HCT116 (cell line): ENCODE results near the gene MFSD1. TPM values are rescaled to one million over a fixed set of nuclear protein-coding genes. Genes with fewer than 3 reads are reported as not detected.

Source experiments
- ATAC-seq: fragments of 200-7000 bp; cut with Tn5 transposase; 2 replicates; pipeline ENCODE4 v1.9.1; 2020; ENCODE audit warnings: mild to moderate bottlenecking, moderate library complexity
- BruUV-seq: library from RNA; stranded (reverse); fragments of 400-500 nt; replicated peaks from 2 replicates; lab custom pipeline; 2021; lab: Mats Ljungman, UMichigan
- CTCF ChIA-PET: fragments of 300-600 bp; sonication (Branson Sonifier 250); formaldehyde crosslinking; loops from one replicate; lab custom pipeline; 2021; ENCODE audit warnings: antibody characterized with exemption; lab: Charles Lee
- POLR2A ChIA-PET: fragments of 300-600, 350-600 bp; sonication (Branson Sonifier 250); formaldehyde crosslinking; loops from one replicate; lab custom pipeline; 2021; ENCODE audit warnings: antibody characterized with exemption; lab: Charles Lee
- RAD21 ChIA-PET, 2 experiments: fragments of 300-600 bp; sonication (Branson Sonifier 250); formaldehyde crosslinking; loops; one replicate each; lab custom pipeline; 2023; ENCODE audit warnings: low total read pairs in 2 of 2; ENCODE audit not compliant: uncharacterized antibody in 2 of 2, unreplicated experiment in 2 of 2, low non-redundant PET in 1 of 2; lab: Charles Lee
- DNase-seq: peaks from one replicate; pipeline ENCODE4 v3.0.0-alpha.2; 2010; ENCODE audit warnings: low read depth, low spot score
- H2AFZ ChIP-seq: fragments of 200-600 bp; shearing (Covaris generic), sonication (generic); 2 replicates; pipeline ENCODE4 v1.6.1; 2017; ENCODE audit warnings: low read depth, mixed run types, mixed read lengths, antibody characterized with exemption, low read length; ENCODE audit not compliant: poor library complexity, severe bottlenecking
- H3K27ac ChIP-seq: 2 replicates; pipeline ENCODE4 v1.5.1; 2012; ENCODE audit warnings: low read depth, low read length
- H3K27me3 ChIP-seq: fragments of 200-600 bp; sonication (generic); 2 replicates; pipeline ENCODE4 v1.6.1; 2016; ENCODE audit warnings: mixed run types, low read length, mixed read lengths; ENCODE audit not compliant: insufficient read depth
- H3K36me3 ChIP-seq, 2 experiments: fragments of 200-500 bp in 1 of 2; fragments of 200-600 bp in 1 of 2; sonication (Bioruptor generic) in 1 of 2; sonication (generic) in 1 of 2; 2 replicates each; pipeline versions ENCODE4 v1.5.1 to v1.6.1; 2014 to 2016; ENCODE audit warnings: low read length in 2 of 2, inconsistent platforms in 1 of 2, mixed read lengths in 1 of 2, mixed run types in 1 of 2; ENCODE audit not compliant: insufficient read depth in 2 of 2, control insufficient read depth in 1 of 2
- H3K4me1 ChIP-seq, 2 experiments: fragments of 200-600 bp in 1 of 2; sonication (generic) in 1 of 2; 2 replicates each; pipeline versions ENCODE4 v1.5.1 to v1.6.1; 2012 to 2017; ENCODE audit warnings: low read length in 2 of 2, inconsistent platforms in 1 of 2, mild to moderate bottlenecking in 1 of 2, mixed read lengths in 1 of 2, mixed run types in 1 of 2, moderate library complexity in 1 of 2; ENCODE audit not compliant: insufficient read depth in 2 of 2, control insufficient read depth in 1 of 2
- H3K4me2 ChIP-seq: fragments of 200-600 bp; sonication (generic); 2 replicates; pipeline ENCODE4 v1.6.1; 2017; ENCODE audit warnings: mixed run types, low read length, mixed read lengths
- H3K4me3 ChIP-seq, 2 experiments: fragments of 200-600 bp in 1 of 2; sonication (generic) in 1 of 2; replicated peaks in 1 of 2; 2 replicates each; pipeline ENCODE4 v1.5.1; 2011 to 2016; ENCODE audit warnings: low read length in 2 of 2, control low read depth in 1 of 2, low read depth in 1 of 2, mild to moderate bottlenecking in 1 of 2, mixed read lengths in 1 of 2, mixed run types in 1 of 2
- H3K79me2 ChIP-seq: fragments of 200-600 bp; sonication (generic); 2 replicates; pipeline ENCODE4 v1.6.1; 2017; ENCODE audit warnings: mild to moderate bottlenecking, mixed run types, low read length, moderate library complexity, mixed read lengths; ENCODE audit not compliant: insufficient read depth
- H3K9ac ChIP-seq: fragments of 200-600 bp; sonication (generic); 2 replicates; pipeline ENCODE4 v1.6.1; 2016; ENCODE audit warnings: low read length, mixed read lengths
- H3K9me2 ChIP-seq: fragments of 200-600 bp; sonication (generic), shearing (Covaris generic); 2 replicates; pipeline ENCODE4 v1.6.1; 2017; ENCODE audit warnings: mixed run types, mild to moderate bottlenecking, moderate library complexity; ENCODE audit not compliant: insufficient read depth
- H3K9me3 ChIP-seq, 2 experiments: fragments of 200-500 bp in 1 of 2; fragments of 200-600 bp in 1 of 2; sonication (Bioruptor generic) in 1 of 2; sonication (generic) in 1 of 2; 2 replicates each; pipeline ENCODE4 v1.6.1; 2014 to 2017; ENCODE audit warnings: low read length in 2 of 2, mixed read lengths in 2 of 2, inconsistent platforms in 1 of 2, low read depth in 1 of 2, mild to moderate bottlenecking in 1 of 2, mixed run types in 1 of 2, moderate library complexity in 1 of 2; ENCODE audit not compliant: control insufficient read depth in 1 of 2, insufficient read depth in 1 of 2
- H4K20me1 ChIP-seq: fragments of 200-600 bp; sonication (generic), shearing (Covaris generic); 2 replicates; pipeline ENCODE4 v1.6.1; 2017; ENCODE audit warnings: mixed run types, mild to moderate bottlenecking, moderate library complexity; ENCODE audit not compliant: insufficient read depth
- CEBPB ChIP-seq: IDR thresholded peaks from 2 replicates; pipeline ENCODE4 v1.6.1; 2012; ENCODE audit warnings: low read depth
- CTCF ChIP-seq, 3 experiments: fragments of 200-600 bp in 1 of 3; sonication (generic) in 1 of 3; IDR thresholded peaks in 2 of 3; conservative IDR thresholded peaks in 1 of 3; 2 replicates each; pipeline ENCODE4 v1.5.1; 2012 to 2017; ENCODE audit warnings: low read depth in 2 of 3, low read length in 2 of 3, antibody characterized with exemption in 1 of 3, borderline replicate concordance in 1 of 3, control low read depth in 1 of 3, mild to moderate bottlenecking in 1 of 3, mixed read lengths in 1 of 3, mixed run types in 1 of 3, moderate library complexity in 1 of 3; ENCODE audit not compliant: insufficient read depth in 1 of 3
- ELF1 ChIP-seq: IDR thresholded peaks from 2 replicates; pipeline ENCODE4 v1.6.1; 2012; ENCODE audit warnings: low read depth, borderline replicate concordance
- POLR2A ChIP-seq: IDR thresholded peaks from 2 replicates; pipeline ENCODE4 v1.7.0; 2011; ENCODE audit warnings: borderline replicate concordance; ENCODE audit not compliant: insufficient read depth, insufficient read length; ENCODE audit errors: extremely low read depth
- RAD21 ChIP-seq: IDR thresholded peaks from 2 replicates; pipeline ENCODE4 v1.6.1; 2012; ENCODE audit warnings: low read depth, mild to moderate bottlenecking
- SIN3A ChIP-seq: IDR thresholded peaks from 2 replicates; pipeline ENCODE4 v1.6.1; 2012; ENCODE audit warnings: low read depth
- SP1 ChIP-seq: IDR thresholded peaks from 2 replicates; pipeline ENCODE4 v1.6.1; 2012; ENCODE audit warnings: low read depth
- YY1 ChIP-seq: IDR thresholded peaks from 2 replicates; pipeline ENCODE4 v1.6.1; 2011; ENCODE audit warnings: low read length, low read depth, moderate library complexity, mild to moderate bottlenecking; ENCODE audit not compliant: insufficient replicate concordance; ENCODE audit errors: extremely low read depth
- ZFX ChIP-seq: fragments of 450-650 bp; IDR thresholded peaks from 2 replicates; pipeline ENCODE4 v1.6.1; 2017
- intact Hi-C: fragments of 100-400 bp; cut with micrococcal nuclease; formaldehyde crosslinking; loops from 2 replicates; pipeline ENCODE4 v1.10.0; 2022
- total RNA-seq: library from RNA; stranded (reverse); gene quantifications from one replicate; pipeline ENCODE4 v1.2.1, GENCODE V29; 2021; ENCODE audit not compliant: unreplicated experiment
- TF ChIP-seq, protein P1 (sequence below): IDR thresholded peaks from 2 replicates; pipeline ENCODE4 v1.6.1; 2012; ENCODE audit warnings: low read depth

Gene MFSD1
- total RNA-seq, 1 experiment from 2014 or later = 12.8 TPM

DNA sequence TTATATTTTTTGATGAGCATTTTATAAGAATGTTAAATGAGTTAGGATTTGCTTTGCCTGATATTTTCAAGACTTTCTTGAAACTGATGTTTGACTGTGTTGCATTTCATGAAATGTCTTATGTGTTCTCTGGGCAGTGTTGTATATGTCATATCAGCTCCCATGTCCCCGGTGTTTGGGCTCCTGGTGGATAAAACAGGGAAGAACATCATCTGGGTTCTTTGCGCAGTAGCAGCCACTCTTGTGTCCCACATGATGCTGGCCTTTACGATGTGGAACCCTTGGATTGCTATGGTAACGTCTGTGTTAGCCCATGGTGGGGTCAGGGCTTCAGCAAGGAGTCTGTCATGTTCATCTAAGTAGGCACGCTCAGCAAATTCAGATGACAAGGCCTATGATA lies 20.0 kb downstream of the MFSD1 start:
- Histone ChIP-seq H3K27me3 (no peaks in the 10 kb centered on the region), H4K20me1 (no peaks in the 10 kb centered on the region), H3K4me3 (no peak overlapping the region), H3K27ac (no peak overlapping the region), H3K9me3 (no peaks in the 10 kb centered on the region), H2AFZ (no peak overlapping the region), H3K36me3 (peaks cover 0 to 2% of the 10 kb centered on the region in 2 experiments; a peak in 1 of 4 replicates), H3K79me2 (no peaks in the 10 kb centered on the region), H3K9me2 (no peaks in the 10 kb centered on the region), H3K4me1 (no peaks in the 10 kb centered on the region), H3K9ac (no peak overlapping the region), H3K4me2 (no peak overlapping the region)
- CTCF ChIA-PET = no interaction called here
- POLR2A ChIA-PET = no interaction called here
- BruUV-seq = no TSS peak
- intact Hi-C loops = no loop called here
- TF ChIP-seq POLR2A (no peak), SIN3A (no peak), YY1 (no peak), ZFX (no peak)
- ATAC-seq (no peak), DNase-seq (no peak)
- RAD21 ChIA-PET = no interaction called here

DNA sequence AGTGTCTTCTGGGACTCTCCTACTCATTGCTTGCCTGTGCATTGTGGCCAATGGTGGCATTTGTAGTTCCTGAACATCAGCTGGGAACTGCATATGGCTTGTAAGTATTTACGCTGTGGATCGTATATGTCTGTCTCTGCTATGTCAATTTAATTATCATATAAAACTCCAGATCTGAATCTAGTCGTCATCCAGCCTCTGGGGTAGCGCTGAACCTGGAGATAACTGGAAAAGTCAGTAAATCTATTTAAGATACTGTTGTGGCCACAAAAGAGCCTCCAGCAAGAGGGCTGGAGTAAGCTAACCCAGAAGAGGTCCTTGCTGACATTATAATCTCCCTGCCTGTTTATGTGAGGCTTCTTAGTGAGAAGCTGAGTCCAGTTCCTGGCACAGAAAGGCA lies 21.6 kb downstream of the MFSD1 start:
- TF ChIP-seq SP1 = no peak
- no peak for TF ChIP-seq CEBPB
- TF ChIP-seq, protein P1, sequence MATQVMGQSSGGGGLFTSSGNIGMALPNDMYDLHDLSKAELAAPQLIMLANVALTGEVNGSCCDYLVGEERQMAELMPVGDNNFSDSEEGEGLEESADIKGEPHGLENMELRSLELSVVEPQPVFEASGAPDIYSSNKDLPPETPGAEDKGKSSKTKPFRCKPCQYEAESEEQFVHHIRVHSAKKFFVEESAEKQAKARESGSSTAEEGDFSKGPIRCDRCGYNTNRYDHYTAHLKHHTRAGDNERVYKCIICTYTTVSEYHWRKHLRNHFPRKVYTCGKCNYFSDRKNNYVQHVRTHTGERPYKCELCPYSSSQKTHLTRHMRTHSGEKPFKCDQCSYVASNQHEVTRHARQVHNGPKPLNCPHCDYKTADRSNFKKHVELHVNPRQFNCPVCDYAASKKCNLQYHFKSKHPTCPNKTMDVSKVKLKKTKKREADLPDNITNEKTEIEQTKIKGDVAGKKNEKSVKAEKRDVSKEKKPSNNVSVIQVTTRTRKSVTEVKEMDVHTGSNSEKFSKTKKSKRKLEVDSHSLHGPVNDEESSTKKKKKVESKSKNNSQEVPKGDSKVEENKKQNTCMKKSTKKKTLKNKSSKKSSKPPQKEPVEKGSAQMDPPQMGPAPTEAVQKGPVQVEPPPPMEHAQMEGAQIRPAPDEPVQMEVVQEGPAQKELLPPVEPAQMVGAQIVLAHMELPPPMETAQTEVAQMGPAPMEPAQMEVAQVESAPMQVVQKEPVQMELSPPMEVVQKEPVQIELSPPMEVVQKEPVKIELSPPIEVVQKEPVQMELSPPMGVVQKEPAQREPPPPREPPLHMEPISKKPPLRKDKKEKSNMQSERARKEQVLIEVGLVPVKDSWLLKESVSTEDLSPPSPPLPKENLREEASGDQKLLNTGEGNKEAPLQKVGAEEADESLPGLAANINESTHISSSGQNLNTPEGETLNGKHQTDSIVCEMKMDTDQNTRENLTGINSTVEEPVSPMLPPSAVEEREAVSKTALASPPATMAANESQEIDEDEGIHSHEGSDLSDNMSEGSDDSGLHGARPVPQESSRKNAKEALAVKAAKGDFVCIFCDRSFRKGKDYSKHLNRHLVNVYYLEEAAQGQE = no peak
- no peak for TF ChIP-seq CTCF (IDR thresholded peaks at IDR 0.05 in 2 of 3, conservative IDR thresholded peaks at IDR 0.05 in 1 of 3; ENCODE audit: borderline replicate concordance in 1 of 3, insufficient read depth in 1 of 3, low read depth in 2 of 3, low read length in 2 of 3)
- no peak for TF ChIP-seq ELF1
- no peak for TF ChIP-seq RAD21
- Histone ChIP-seq H3K9me3 (no peaks in the 10 kb centered on the region), H3K79me2 (no peaks in the 10 kb centered on the region), H3K9ac (no peak overlapping the region), H3K4me3 (no peak overlapping the region), H3K4me1 (no peaks in the 10 kb centered on the region), H4K20me1 (no peaks in the 10 kb centered on the region), H3K9me2 (no peaks in the 10 kb centered on the region), H2AFZ (no peak overlapping the region), H3K27ac (no peak overlapping the region), H3K4me2 (no peak overlapping the region), H3K36me3 (peaks cover 0 to 2% of the 10 kb centered on the region in 2 experiments; a peak in 1 of 4 replicates), H3K27me3 (no peaks in the 10 kb centered on the region)
- no TSS peak for BruUV-seq
- DNase-seq (no peak), ATAC-seq (no peak)
- ChIA-PET RAD21 (no interaction called here), POLR2A (no interaction called here), CTCF (no interaction called here)
- intact Hi-C loops = no loop called here
